Uterus (tissue), 2 donors: Measurements from ENCODE around the gene NPEPL1.

Experiments used
- POLR2A ChIP-seq, 2 donors: fragments of 450-650 bp; IDR thresholded peaks; one replicate each; pipeline ENCODE4 v1.6.1; 2016; ENCODE audit warnings: antibody characterized with exemption in 2 of 2, mild to moderate bottlenecking in 1 of 2, moderate library complexity in 1 of 2
- TF ChIP-seq, protein P1 (sequence below), 4 experiments: fragments of 200-600 bp in 2 of 4; fragments of 450-650 bp in 2 of 4; sonication (generic) in 2 of 4; IDR thresholded peaks; one replicate each; pipeline ENCODE4 v1.5.1; 2016 to 2019; ENCODE audit warnings: antibody characterized with exemption in 4 of 4, mild to moderate bottlenecking in 2 of 4, moderate library complexity in 1 of 4

DNA sequence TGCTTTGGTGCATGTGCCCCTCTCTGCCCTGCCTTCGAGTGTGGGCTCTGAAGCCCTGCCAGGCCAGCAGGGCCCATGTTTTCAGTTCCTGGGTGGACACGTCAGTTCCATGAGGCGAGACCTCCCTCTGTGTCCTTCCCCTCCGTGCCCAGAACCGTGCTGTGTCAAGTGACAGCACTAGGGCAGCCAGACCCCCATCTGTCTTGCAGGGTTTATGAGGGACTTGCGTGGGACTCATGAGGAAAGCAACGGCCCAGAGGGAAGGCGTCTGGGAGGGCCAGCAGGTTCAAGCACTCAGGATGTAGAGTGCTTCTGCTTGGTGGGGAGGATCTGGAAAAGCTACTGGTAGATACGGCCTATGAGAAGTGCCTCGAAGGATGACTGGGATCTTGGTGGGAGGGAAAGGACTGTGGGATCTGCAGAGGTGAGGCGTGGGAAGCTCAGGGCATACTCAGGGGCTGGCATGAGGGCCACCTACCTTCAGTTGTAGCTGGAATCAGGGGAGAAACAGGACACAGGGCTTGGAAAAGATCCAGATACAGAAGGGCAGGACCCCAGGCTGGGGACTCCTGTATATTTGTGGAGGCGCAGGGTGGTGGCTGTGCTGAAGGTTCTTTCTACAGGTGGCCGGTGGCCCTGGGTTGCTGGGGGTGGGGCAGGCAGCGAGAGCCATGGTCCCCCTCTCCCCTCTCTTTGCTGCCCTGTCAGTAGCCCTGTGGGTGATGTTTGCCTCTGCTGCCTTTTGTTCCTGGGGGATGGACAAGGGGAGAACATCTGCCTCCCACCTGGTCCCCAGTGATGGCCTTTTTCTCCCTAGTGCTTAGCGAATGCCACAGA is 5.5 kb downstream of the NPEPL1 start:
- TF ChIP-seq, protein P1, sequence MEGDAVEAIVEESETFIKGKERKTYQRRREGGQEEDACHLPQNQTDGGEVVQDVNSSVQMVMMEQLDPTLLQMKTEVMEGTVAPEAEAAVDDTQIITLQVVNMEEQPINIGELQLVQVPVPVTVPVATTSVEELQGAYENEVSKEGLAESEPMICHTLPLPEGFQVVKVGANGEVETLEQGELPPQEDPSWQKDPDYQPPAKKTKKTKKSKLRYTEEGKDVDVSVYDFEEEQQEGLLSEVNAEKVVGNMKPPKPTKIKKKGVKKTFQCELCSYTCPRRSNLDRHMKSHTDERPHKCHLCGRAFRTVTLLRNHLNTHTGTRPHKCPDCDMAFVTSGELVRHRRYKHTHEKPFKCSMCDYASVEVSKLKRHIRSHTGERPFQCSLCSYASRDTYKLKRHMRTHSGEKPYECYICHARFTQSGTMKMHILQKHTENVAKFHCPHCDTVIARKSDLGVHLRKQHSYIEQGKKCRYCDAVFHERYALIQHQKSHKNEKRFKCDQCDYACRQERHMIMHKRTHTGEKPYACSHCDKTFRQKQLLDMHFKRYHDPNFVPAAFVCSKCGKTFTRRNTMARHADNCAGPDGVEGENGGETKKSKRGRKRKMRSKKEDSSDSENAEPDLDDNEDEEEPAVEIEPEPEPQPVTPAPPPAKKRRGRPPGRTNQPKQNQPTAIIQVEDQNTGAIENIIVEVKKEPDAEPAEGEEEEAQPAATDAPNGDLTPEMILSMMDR (IDR thresholded peaks at IDR 0.05), result no peak
- TF ChIP-seq POLR2A (IDR thresholded peaks at IDR 0.05), result no peak
